ENCODE data around the gene HECW1. TPM values are rescaled to one million over a fixed set of nuclear protein-coding genes. Genes with fewer than 3 reads are reported as not detected.

The HECW1 gene
- total and polyA plus RNA-seq, 2 donors (not counting 1 experiment from before 2014, with no cell fraction given), result not detected

- peaks cover 3% of the 10 kb centered on the region for H3K9me3 Mint-ChIP-seq (ENCODE audit: insufficient read depth)
Measured at GRCh38 chr7:43291789-43292188, 179.3 kb downstream of the HECW1 start.

GRCh38 chr7:43292384-43292783 lies 179.9 kb downstream of the HECW1 start:
- TF ChIP-seq CTCF (IDR thresholded peaks at IDR 0.05), result no peak

More at GRCh38 chr7:43291789-43292188, 179.3 kb downstream of the HECW1 start:
- ATAC-seq (ENCODE audit: low read depth) (no peak), DNase-seq (no peak)
- H3K4me1 ChIP-seq (ENCODE audit: control insufficient read depth in 2 of 2, insufficient read depth in 2 of 2, low read length in 2 of 2), result no peaks in the 10 kb centered on the region
- no peak overlapping the region for H2AFZ ChIP-seq (ENCODE audit: insufficient read depth, low read depth, low read length, poor library complexity, severe bottlenecking)
- WGBS (ENCODE audit: insufficient coverage), result 100% methylated on average over 1 of the region's 3 CpGs
- Mint-ChIP-seq H3K4me3 (no peak overlapping the region), H3K27ac (no peak overlapping the region), H3K27me3 (peaks cover 13% of the 10 kb centered on the region), H3K4me1 (no peaks in the 10 kb centered on the region)
- H4K20me1 ChIP-seq (ENCODE audit: control insufficient read depth, insufficient read depth, low read length, poor library complexity, severe bottlenecking), result no peaks in the 10 kb centered on the region
- H3K4me2 ChIP-seq (replicated peaks; ENCODE audit: low read depth, low read length, poor library complexity, severe bottlenecking), result no peak overlapping the region
- no peaks in the 10 kb centered on the region for H3K27me3 ChIP-seq (replicated peaks in 1 of 4; ENCODE audit: control extremely low read depth in 1 of 4, control insufficient read depth in 3 of 4, insufficient read depth in 4 of 4, low read length in 3 of 4)
- intact Hi-C loops (cut with micrococcal nuclease), result no loop called here
- H3K79me2 ChIP-seq (ENCODE audit: control insufficient read depth, insufficient read depth, low read length), result no peaks in the 10 kb centered on the region
- H3K36me3 ChIP-seq (replicated peaks in 1 of 2; ENCODE audit: control extremely low read depth in 1 of 2, control insufficient read depth in 1 of 2, extremely low read depth in 1 of 2, insufficient read depth in 2 of 2, low read length in 1 of 2), result no peaks in the 10 kb centered on the region
- H3K4me3 ChIP-seq (ENCODE audit: control extremely low read depth in 1 of 5, extremely low read depth in 1 of 5, insufficient read depth in 1 of 5, low read depth in 2 of 5, low read length in 4 of 5), result no peak overlapping the region
- H3K9me3 ChIP-seq (ENCODE audit: control extremely low read depth in 1 of 3, control insufficient read depth in 2 of 3, insufficient read depth in 1 of 3, low read length in 2 of 3), result peaks cover 0 to 11% (median 9%) of the 10 kb centered on the region in 3 donors
- H3K9ac ChIP-seq (ENCODE audit: low read length), result no peak overlapping the region
- TF ChIP-seq EZH2 (IDR thresholded peaks at IDR 0.05; ENCODE audit: borderline replicate concordance, insufficient read depth, low read depth, low read length, poor library complexity, severe bottlenecking), result no peak
- no peak for TF ChIP-seq CTCF (IDR thresholded peaks at IDR 0.05)
- CTCF ChIA-PET, result no interaction called here
- POLR2A ChIA-PET, result no interaction called here
- no peak overlapping the region for H3K27ac ChIP-seq (ENCODE audit: low read length in 2 of 2)

More at GRCh38 chr7:43292384-43292783, 179.9 kb downstream of the HECW1 start:
- intact Hi-C loops (cut with micrococcal nuclease), result no loop called here
- H3K9me3 Mint-ChIP-seq (ENCODE audit: insufficient read depth), result peaks cover 3% of the 10 kb centered on the region
- no peaks in the 10 kb centered on the region for H3K36me3 ChIP-seq (replicated peaks in 1 of 2; ENCODE audit: control extremely low read depth in 1 of 2, control insufficient read depth in 1 of 2, extremely low read depth in 1 of 2, insufficient read depth in 2 of 2, low read length in 1 of 2)
- H3K9ac ChIP-seq (ENCODE audit: low read length), result no peak overlapping the region
- no peak overlapping the region for H3K27ac Mint-ChIP-seq
- WGBS (ENCODE audit: insufficient coverage), result no CpG with 5 or more reads among the region's 1 CpG
- ChIA-PET POLR2A (no interaction called here), CTCF (no interaction called here)
- H3K27me3 Mint-ChIP-seq, result peaks cover 8% of the 10 kb centered on the region
- no peak for DNase-seq
- H3K79me2 ChIP-seq (ENCODE audit: control insufficient read depth, insufficient read depth, low read length), result no peaks in the 10 kb centered on the region
- H3K4me1 ChIP-seq (ENCODE audit: control insufficient read depth in 2 of 2, insufficient read depth in 2 of 2, low read length in 2 of 2), result no peaks in the 10 kb centered on the region
- peaks cover 0 to 11% (median 6%) of the 10 kb centered on the region in 3 donors for H3K9me3 ChIP-seq (ENCODE audit: control extremely low read depth in 1 of 3, control insufficient read depth in 2 of 3, insufficient read depth in 1 of 3, low read length in 2 of 3)
- H3K4me1 Mint-ChIP-seq, result no peaks in the 10 kb centered on the region
- no peak for ATAC-seq (ENCODE audit: low read depth)
- H4K20me1 ChIP-seq (ENCODE audit: control insufficient read depth, insufficient read depth, low read length, poor library complexity, severe bottlenecking), result no peaks in the 10 kb centered on the region
- H3K27ac ChIP-seq (ENCODE audit: low read length in 2 of 2), result no peak overlapping the region
- H3K4me3 Mint-ChIP-seq, result no peak overlapping the region
- no peak overlapping the region for H2AFZ ChIP-seq (ENCODE audit: insufficient read depth, low read depth, low read length, poor library complexity, severe bottlenecking)
- H3K4me2 ChIP-seq (replicated peaks; ENCODE audit: low read depth, low read length, poor library complexity, severe bottlenecking), result no peak overlapping the region
- no peak overlapping the region for H3K4me3 ChIP-seq (ENCODE audit: control extremely low read depth in 1 of 5, extremely low read depth in 1 of 5, insufficient read depth in 1 of 5, low read depth in 2 of 5, low read length in 4 of 5)
- no peaks in the 10 kb centered on the region for H3K27me3 ChIP-seq (replicated peaks in 1 of 4; ENCODE audit: control extremely low read depth in 1 of 4, control insufficient read depth in 3 of 4, insufficient read depth in 4 of 4, low read length in 3 of 4)

Measured in B cell (primary cell).